Activated effector memory CD4-positive, alpha-beta T cell treated with anti-CD3 and anti-CD28 coated beads, Interleukin-2, amount 50 U/mL, for 16 hours (primary cell): ENCODE data around the gene INIP.

Experiments
- DNase-seq: peaks from one replicate; pipeline ENCODE4 v3.0.0-alpha.2; 2020

The INIP gene

DNA sequence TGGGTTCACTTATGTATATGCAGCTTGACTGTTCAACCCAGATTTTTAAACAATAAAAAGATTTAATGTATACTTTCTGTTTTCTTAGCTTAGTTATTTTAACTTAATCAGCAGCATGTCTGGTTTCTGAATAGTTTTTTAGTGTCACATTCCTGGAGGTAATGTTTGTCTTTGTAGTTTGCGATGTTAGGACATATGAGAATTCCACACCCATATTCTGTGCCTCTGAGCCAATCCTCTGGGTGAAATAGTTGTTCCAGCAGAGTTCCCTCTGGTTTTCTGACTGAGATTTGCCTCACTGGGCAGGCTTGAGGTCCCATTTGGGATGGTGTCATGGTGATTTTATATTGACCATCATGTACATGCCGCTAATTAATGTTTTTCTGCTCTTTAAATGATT lies 48.6 kb downstream of the INIP start:
- DNase-seq = no peak

DNA sequence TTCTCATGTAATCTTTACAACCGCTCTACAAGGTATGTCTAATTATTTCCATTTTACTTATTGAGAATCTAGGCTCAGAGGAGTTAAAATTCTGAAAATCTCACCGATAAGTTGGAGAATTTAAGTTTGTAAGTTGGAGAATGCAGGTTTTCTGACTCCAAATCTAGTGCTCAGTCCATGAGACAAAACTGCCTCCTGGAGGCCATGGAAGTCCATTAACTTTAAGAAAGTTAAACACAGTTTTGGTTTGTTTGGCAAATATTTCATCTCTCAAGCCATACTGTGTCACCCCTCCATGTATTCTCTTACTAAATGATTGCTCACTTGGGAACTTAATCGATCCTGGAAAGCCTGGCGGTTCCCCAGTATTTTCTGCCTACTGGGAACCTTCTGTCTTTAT lies 52.6 kb downstream of the INIP start:
- no peak for DNase-seq

DNA sequence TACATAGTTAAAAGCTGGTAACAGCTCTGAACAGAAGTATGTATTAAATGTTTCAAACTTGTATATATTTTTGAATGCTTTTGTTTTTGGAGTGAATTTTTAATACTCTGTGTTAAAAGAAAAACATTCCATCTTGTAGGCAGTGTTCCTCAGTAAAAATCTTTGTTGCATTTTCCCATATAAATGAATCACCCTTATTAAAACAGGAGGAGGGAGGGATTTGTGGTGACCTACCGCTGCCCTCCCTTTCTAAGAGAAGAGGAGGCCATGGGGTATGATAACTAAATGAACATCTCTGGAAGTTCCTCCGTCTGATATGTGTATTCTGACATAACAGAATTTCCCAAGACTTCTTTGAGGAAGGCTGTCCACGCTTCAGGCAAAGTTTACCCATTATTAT lies 53.4 kb downstream of the INIP start:
- no peak for DNase-seq

DNA sequence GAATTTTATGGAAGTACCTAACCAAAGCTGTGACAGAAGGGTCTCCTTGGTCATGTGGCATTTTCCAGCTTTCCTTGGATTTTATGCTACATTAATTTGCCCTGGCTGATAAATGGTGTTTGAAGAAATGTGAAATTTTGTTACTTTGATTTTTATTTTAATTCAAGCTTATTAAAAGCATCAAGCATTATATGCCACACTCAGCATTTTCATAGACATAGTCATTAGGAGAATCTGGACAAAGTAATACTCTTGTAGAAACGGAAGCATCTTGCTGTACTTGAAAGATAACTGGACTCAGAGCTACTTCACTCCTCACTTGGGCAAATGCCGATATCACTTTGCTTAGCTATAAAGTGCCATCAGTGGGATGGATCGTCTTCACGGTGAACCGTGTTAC lies 54.2 kb downstream of the INIP start:
- no peak for DNase-seq

DNA sequence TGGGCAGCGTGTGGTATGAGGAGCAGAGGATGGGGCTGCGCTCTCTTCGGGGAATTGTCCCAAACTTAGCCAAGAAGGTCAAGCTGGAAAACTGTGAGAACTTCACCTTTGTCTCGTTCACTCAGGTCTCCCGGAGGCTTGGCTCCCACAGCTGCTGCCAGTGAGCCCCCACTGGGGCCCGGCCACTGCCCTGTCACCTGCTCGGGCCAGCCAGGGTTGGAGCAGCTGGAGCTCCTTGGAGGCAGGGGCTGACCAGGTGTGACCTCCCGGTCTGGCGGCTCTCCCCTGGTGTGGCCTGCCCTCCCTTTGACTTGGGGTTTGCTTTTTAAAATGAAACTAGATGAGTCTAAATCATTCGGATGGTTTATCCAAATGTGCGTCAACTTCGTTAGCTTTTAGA lies 58.0 kb downstream of the INIP start:
- DNase-seq = no peak

DNA sequence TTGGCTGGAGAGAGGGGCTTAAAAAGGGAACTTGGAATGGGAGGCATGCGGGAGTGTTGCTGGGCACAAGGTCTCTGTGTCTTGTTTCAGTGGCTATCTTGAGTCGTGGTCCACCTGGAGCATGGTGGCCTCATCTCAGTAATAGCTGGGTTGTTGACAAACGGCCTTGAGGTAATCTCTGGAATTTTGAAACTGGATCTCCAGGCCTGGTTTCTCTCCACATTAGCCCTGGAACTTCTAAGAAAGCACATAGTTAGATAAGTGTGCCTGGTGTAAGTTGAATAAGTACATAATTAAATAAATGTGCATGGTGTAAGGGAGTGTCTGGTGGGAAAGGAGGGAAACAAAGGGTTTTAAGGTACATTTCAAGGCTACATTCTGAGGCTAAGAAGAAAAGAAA lies 62.2 kb downstream of the INIP start:
- DNase-seq = no peak

DNA sequence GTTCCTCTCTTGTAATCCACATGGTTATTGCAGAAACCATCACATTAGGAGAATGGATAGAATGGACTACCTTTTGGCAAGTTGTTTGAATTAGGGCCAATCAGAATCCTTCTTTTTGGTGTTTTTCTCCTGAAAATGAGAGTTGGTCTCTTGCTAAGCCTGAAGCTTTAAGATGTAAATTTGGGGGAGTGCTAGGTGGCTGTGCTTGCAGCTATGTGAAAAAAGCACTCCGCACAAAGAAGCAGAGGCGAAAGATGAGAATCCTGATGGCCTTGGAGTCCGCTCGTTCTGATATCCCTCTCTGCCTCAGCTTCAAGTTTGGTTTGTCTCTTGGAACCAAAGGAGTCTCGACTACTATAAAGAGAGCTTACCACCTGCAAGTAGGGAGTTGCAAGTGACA lies 63.6 kb downstream of the INIP start:
- no peak for DNase-seq

DNA sequence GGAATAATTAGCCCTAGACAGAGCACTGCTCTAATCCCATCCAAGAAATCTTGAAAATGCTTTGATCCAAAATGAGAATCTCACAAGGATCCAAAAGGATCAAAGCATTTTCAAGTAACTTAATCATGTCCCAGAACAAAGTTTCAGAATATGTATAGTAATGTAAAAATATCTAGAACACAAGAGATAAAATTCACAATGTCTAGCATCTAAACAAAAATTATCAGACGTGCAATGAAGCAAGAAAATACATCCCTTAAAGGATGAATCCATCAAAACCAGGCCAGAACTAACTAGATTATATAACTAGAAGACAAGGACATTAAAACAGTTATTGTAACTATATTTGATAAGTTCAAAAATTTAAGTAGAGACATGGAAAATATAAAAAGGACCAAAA lies 69.3 kb downstream of the INIP start:
- no peak for DNase-seq

DNA sequence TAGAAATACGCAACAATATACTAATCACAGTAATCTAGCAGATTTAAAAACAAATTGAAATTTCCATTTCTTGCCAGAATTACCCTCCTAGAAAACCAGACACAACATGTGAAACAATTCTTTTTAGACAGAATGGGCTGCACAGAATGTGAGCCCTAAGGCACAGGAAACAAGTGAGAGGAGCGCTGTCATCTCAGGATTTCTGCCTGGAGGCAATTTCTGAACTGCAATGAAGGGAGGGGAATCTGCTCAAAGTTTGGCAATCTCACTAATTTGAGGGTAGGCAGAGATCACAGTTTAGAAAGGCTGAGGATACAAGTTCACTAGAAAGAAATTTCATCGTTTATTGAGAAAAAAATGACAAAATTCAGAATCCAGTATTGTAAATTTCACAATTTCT lies 70.3 kb downstream of the INIP start:
- no peak for DNase-seq

DNA sequence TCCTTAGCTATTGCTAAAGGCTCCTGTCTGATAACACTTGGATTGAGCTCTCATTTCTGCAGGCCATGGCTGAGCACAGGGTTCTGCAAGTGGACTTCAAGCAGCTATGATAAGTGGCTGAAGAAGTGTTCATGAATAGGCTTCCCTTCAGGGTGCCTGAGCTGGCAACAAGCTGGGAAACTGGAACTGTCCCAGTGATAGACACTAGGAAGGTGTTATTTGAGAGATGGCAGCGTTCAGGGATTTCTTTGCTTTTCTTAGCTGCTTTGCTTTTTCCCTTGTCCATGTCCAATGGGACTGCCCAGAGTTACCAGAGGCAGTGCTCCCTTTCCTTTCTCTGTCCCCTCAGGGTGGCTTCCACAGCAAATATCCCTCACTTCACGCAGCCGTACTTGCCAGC lies 75.8 kb downstream of the INIP start:
- no peak for DNase-seq

DNA sequence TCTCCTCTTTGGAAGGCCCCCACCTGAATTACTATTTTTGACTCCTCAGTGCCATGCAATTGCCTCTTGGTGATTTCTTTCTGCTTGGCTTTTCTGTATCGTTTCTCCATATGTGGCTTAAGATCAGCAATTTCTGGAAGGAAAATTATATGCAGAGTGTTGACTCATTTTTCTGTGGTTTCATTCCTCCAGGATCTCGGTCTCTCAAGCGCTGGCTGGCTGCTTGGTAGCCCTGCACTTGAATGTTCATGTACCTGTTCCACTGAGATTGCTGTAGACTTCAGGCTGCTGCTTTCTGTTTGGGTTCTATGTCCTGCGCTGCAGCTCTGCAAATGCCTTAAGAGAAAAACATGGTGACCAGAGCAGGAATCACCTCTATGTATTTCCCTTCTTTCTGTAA lies 77.6 kb downstream of the INIP start:
- DNase-seq = no peak
